GM15510 (cell line): Measurements from ENCODE around the gene RGN.

Experiments used
- POLR2A ChIP-seq: IDR thresholded peaks from 3 replicates; pipeline ENCODE4 v1.6.1; 2011; ENCODE audit warnings: borderline replicate concordance; ENCODE audit not compliant: insufficient read length; ENCODE audit errors: extremely low read depth

Gene RGN

DNA sequence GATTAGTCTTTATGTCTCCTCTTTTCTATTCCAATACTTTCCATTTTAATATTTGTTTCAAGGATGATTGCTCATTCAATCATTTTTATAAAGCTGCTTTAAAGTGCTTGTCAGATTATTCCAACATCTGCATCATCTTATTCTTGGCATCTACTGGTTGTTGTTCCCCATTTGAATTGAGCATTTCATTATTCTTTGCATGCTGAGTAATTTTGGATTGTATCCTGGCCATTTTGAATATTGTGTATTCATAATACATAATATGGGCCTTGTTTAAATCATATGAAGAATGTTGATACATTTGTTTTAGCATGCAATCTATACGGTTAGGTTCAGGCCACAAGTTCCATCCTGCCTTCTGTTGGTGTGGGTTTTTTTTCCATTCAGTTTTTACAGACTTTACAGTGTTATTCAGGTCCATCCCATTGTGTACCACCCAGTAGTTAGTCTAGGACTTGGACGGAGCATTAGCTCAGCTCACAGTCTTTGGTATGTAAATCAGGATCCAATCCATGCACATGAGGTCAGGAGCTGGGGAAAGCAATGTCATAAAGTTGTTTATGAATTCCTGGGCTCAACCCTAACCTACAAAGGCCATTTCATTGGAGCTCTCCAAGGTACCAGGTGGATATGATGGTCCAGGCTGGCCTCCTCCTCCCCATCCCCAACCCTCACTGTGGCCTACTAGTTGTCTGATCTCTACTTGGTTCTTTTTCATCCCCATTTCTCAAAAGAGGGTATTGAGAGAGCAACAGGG is 20.3 kb downstream of the RGN start:
- no peak for TF ChIP-seq POLR2A

DNA sequence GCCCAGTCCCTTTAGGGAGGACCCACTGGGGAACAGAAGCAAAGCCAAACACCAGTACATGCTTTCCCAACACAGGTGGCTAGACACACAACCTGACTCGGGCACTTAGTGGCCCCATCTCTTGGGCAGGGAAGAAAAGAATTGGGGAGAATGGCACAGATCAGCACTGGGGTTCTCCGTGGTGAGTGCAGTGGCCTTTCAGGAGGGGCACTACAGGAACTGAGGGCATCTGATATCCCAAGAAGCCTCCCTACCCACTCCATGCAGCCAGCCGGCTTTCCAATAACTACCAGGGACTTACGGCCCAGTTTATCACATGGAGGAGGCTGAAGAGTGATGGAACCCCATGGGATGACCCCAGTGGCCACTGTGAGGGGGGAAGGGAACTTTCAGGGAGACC is 23.0 kb downstream of the RGN start:
- no peak for TF ChIP-seq POLR2A

DNA sequence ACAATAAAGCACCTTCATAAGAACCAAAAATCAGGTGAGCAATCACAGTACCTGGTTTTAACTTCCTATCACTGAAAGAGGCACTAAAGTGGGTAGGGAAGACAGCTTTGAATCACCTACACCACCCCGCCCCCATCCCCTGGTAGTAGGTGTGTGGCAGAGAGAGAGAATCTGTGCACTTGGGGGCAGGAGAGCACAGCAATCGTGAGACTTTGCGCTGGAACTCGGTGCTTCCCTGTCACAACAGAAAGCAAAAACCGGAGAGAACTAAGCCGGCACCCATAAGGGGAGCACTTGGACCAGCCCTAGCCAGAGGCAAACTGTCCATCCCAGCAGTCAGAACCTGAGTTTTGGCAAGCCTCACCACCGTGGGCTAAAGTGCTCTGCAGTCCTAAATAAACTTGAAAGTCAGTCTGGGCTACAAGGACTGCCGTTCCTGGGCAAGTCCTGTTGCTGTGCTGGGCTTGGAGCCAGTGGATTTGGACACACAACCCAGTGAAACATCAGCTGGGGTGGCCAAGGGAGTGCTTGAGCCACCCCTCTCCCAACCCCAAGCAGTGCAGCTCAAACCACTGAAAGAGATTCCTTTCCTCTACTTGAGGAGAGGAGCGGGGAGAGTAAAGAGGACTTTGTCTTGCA is 34.2 kb downstream of the RGN start:
- no peak for TF ChIP-seq POLR2A

DNA sequence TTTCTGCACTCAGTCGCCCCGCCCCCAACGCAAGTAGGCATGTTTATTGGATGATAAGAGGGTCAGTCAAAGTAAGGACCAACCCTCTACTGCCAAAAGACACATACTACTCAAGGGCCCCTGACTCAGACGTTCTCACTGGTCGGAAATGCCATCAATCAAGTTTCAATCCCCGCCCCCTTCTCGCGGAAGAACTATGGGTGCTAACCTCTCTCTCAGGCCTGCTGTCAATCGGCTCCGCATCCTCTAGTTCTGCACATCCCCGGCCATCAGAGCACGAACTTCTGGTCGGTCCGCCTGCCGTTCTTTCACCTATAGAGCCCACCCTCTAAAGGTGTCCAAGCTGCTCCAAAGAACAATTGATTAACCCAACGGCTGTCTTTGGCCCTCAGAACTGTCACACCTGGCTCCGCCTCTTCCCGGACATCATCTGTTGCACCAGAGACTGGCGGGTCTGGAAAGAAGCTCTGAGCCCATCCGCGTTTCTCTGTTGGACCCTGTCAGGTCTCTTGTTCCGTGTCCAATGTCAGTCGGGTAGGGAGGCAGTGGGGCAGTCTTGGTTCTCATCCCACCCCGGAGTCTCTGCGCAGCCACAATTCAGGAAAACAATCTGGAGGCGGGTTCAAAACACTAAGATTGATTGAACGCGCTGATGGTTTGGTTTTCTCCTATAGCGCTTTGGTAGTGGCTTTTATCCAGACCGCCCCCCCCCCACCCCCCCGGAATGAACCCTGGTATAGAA is 51.1 kb downstream of the RGN start:
- TF ChIP-seq POLR2A: peak; percentile 68

DNA sequence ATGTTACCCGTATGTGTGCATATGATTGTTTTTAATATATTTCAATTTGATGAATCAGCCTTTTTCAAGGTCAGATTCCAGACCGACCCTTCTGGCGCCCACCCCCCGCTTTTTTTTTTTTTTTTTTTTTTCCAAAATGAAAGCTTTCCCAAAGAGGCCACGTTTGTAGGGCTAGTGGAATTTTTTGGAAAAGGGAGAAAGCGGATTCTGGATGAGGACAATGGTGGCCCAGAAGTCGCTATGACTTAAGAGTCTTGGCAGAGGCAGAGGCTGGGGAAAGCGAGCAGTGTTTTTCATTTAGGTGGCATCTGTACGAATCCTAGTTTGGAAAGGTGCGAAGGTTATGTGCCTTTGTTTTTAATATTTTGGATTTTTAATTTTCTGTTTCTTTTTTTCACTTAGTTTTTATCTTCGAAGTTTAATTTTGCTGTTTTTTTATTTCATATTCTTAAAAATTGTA is 51.7 kb downstream of the RGN start:
- no peak for TF ChIP-seq POLR2A

DNA sequence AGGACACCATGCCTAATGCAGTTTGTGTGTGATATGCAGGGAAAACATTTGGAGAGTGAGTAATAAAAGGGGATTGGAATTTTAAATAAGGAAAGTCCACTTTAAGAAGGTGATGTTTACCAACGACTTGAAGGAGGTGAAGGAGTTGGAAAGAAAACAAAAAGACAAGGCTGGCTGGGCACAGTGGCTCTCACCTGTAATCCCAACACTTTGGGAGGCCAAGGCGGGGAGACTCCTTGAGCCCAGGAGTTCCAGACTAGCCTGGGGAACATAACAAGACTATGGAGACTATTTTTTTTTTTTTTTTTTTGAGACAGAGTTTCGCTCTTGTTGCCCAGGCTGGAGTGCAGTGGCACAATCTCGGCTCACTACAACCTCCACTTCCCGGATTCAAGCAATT is 55.2 kb downstream of the RGN start:
- no peak for TF ChIP-seq POLR2A

DNA sequence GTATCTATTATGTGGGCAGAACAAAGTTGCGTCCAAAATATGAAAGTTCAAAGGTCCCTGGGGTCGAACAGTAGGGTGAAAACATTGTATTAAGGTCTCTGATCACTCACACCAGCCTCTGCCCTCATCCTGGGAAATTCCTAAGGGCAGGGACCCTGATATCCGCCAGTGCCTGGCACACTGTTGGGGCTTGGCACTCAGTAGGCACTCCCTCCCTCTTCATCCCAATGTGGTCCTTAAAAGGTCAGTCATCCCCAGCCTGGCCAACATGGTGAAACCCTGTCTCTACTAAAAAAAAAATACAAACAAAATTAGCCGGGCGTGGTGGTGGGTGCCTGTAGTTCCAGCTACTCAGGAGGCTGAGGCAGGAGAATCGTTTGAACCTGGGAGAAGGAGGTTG is 59.9 kb downstream of the RGN start:
- no peak for TF ChIP-seq POLR2A
